HEK293 (cell line): Measurements from ENCODE around the gene MED13L.

Experiments
- CTCF ChIP-seq: fragments of 450-650 bp; formaldehyde crosslinking; IDR thresholded peaks from 2 replicates; pipeline ENCODE4 v1.5.1; 2016; ENCODE audit warnings: missing biosample characterization, missing genetic modification characterization
- ZFP37 ChIP-seq: fragments of 450-650 bp; formaldehyde crosslinking; IDR thresholded peaks from 2 replicates; pipeline ENCODE4 v1.5.1; 2016; ENCODE audit warnings: missing biosample characterization, missing genetic modification characterization
- ZNF18 ChIP-seq: fragments of 450-650 bp; formaldehyde crosslinking; IDR thresholded peaks from 2 replicates; pipeline ENCODE4 v1.5.1; 2016; ENCODE audit warnings: missing biosample characterization, missing genetic modification characterization
- ZNF624 ChIP-seq: fragments of 450-650 bp; formaldehyde crosslinking; IDR thresholded peaks from 2 replicates; pipeline ENCODE4 v1.5.1; 2017; ENCODE audit warnings: missing biosample characterization, missing genetic modification characterization
- ZNF660 ChIP-seq: fragments of 450-650 bp; IDR thresholded peaks from 2 replicates; pipeline ENCODE4 v1.5.1; 2018; ENCODE audit warnings: missing biosample characterization, mild to moderate bottlenecking, missing genetic modification characterization
- ZNF670 ChIP-seq: fragments of 450-650 bp; formaldehyde crosslinking; IDR thresholded peaks from 2 replicates; pipeline ENCODE4 v1.5.1; 2016; ENCODE audit warnings: missing biosample characterization, missing genetic modification characterization, low read depth

GRCh38 chr12:116152268-116152667 is 125.2 kb downstream of the MED13L start:
- no peak for TF ChIP-seq CTCF (tag by site-specific recombination)
- no peak for TF ChIP-seq ZFP37
- no peak for TF ChIP-seq ZNF18 (tag by site-specific recombination)
- no peak for TF ChIP-seq ZNF624 (tag by site-specific recombination)
- TF ChIP-seq ZNF670, result no peak
- TF ChIP-seq ZNF660 (tag by site-specific recombination), result no peak
